ENCODE results near the gene APEX1.
"Not testable (repeated sequence)": the region's sequence is repeated elsewhere in the genome, so short reads cannot be mapped to it uniquely, and the experiment has no call there.

Gene APEX1

DNA sequence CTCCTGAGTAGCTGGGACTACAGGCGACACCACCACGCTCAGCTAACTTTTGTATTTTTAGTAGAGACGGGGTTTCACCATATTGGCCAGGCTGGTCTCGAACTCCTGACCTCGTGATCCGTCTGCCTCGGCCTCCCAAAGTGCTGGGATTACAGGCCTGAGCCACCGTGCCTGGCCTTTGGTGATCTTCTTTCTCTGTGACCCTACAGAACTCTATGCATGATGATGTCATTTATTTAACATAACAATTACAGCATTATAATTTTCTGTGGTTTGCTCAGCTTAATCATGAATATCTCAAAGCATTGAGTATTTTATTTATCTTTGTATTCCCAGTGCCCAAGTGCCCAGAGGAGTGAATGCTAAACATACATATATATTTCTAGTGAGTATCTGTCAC is 2.2 kb upstream of the APEX1 start:
- H3K4me3 Mint-ChIP-seq, H3K27me3 Mint-ChIP-seq, H3K9me3 Mint-ChIP-seq, DNase-seq: not testable (repeated sequence)
- peaks cover 21% of the 10 kb centered on the region for H3K36me3 Mint-ChIP-seq (ENCODE audit: low read depth)
- H3K27ac Mint-ChIP-seq: peak overlapping the region; percentile 73
- H3K4me1 Mint-ChIP-seq (ENCODE audit: low read depth): peaks cover 15% of the 10 kb centered on the region

DNA sequence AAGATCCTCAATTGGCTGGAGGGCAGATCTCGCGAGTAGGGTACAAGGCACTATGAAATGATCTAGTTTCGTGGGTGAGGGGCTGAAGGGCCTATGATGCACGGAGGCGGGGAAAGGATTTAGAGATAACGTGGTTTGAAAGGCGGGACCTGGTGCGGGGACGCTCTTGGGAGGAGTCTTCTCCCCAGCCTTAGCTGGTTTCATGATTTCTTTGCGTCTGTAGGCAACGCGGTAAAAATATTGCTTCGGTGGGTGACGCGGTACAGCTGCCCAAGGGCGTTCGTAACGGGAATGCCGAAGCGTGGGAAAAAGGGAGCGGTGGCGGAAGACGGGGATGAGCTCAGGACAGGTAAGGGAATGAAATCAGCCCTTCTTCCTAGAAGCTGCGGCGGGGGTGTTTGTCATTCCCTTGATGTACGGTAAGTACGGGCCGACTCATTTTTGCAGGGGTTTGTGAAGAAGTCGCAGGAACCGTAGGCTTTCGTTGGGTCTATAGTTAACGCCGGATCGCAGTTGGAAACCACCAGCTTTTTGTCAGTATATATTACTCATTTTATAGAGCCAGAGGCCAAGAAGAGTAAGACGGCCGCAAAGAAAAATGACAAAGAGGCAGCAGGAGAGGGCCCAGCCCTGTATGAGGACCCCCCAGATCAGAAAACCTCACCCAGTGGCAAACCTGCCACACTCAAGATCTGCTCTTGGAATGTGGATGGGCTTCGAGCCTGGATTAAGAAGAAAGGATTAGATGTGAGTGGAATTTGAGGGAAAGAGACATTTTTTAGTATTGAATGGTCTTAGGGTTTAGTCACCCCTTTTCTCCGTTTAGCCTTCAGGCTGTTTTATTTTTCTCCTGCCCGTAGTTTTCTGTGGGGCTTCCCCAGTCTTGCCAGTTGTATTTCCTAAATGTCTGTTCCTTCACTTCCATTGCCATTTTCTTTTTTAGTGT is 602 bp downstream of the APEX1 start:
- no peak for DNase-seq
- peaks cover 21% of the 10 kb centered on the region for H3K36me3 Mint-ChIP-seq (ENCODE audit: low read depth)
- H3K27ac Mint-ChIP-seq: no peak overlapping the region
- H3K4me1 Mint-ChIP-seq (ENCODE audit: low read depth): peaks cover 37% of the 10 kb centered on the region
- no peaks in the 10 kb centered on the region for H3K27me3 Mint-ChIP-seq
- no peak overlapping the region for H3K4me3 Mint-ChIP-seq
- H3K9me3 Mint-ChIP-seq: no peaks in the 10 kb centered on the region

DNA sequence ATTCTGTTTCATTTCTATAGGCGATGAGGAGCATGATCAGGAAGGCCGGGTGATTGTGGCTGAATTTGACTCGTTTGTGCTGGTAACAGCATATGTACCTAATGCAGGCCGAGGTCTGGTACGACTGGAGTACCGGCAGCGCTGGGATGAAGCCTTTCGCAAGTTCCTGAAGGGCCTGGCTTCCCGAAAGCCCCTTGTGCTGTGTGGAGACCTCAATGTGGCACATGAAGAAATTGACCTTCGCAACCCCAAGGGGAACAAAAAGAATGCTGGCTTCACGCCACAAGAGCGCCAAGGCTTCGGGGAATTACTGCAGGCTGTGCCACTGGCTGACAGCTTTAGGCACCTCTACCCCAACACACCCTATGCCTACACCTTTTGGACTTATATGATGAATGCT is 1.9 kb downstream of the APEX1 start:
- no peak overlapping the region for H3K27ac Mint-ChIP-seq
- H3K36me3 Mint-ChIP-seq (ENCODE audit: low read depth): peaks cover 13% of the 10 kb centered on the region
- no peak overlapping the region for H3K4me3 Mint-ChIP-seq
- peaks cover 37% of the 10 kb centered on the region for H3K4me1 Mint-ChIP-seq (ENCODE audit: low read depth)
- DNase-seq: no peak
- H3K9me3 Mint-ChIP-seq: no peaks in the 10 kb centered on the region
- H3K27me3 Mint-ChIP-seq: no peaks in the 10 kb centered on the region

DNA sequence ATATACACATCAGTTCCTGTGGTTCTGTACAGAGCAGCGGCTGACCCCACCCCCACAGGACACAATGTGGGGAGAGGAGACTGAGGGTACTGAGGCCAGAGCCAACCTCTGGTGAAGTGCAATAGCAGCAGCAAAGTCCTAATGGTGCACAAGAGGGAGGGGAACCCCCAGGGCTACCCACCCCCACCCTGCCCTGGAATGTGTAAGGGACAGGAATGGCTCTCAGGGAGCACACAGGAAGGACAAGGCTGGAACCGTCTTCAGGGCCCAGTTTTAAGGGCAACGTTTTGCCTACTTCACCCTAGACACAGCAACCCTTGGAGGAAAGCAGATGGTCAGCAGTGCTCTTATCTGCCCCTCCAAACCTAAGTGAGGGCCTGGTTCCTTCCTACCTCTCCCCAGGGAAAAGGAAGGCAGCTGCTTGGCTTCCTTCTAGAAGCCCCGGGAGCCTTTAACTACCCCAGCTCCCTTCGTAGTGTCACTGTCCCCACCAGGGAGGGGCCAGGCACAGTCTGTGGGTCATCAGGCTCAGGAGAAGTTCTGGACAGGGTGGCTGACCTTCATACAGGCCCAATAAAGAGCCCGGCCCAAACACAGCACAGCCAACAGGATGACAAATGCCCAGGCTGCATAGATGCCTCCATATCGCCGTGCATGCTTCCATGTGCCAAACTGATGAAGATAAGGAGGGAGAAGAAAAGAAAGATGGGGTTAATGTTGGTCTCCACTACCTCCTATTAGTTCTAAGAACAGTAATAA is 3.2 kb downstream of the APEX1 start:
- H3K9me3 Mint-ChIP-seq: no peaks in the 10 kb centered on the region
- H3K36me3 Mint-ChIP-seq (ENCODE audit: low read depth): peaks cover 2% of the 10 kb centered on the region
- peak overlapping the region; percentile 94 for H3K27ac Mint-ChIP-seq
- DNase-seq: no peak
- H3K27me3 Mint-ChIP-seq: no peaks in the 10 kb centered on the region
- H3K4me1 Mint-ChIP-seq (ENCODE audit: low read depth): peaks cover 33% of the 10 kb centered on the region
- H3K4me3 Mint-ChIP-seq: no peak overlapping the region

DNA sequence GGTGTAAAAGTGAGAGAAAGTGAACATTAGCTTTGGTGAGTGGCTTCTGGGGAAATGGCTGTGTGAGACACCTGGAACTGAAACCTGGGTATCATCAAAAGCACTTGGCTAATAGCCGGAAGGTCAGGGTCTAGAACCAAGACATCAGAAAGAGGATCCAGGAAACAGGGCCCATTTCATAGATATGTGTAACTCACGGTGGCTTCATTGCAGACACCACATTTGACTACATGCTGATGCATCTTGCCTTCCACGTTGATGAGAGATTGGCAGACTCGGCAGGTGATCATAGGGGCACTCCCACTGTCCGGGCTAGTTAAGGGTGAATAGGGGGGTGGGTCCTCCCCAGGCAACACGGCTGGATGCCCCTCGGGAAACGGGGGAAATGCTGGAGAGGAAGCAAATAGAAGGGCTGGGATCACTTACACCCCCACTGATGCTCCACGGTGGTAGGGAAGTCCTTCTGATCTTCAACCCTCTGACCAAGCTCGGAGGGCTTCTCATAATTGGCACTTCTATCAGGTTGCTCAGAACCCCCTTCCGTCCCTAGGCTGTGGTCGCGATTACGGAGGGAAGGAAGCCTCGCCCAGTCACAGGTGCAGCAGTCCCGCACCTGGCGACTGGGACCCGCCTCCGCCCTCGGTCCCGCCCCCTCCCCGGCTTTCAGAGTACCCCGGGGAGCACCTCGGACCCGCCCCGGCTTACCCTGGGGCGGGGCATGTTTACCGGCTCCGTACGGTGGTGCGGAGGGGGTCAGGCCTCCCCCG is 5.6 kb downstream of the APEX1 start:
- Mint-ChIP-seq H3K9me3 (no peaks in the 10 kb centered on the region), H3K4me1 (ENCODE audit: low read depth) (peaks cover 31% of the 10 kb centered on the region), H3K27me3 (no peaks in the 10 kb centered on the region), H3K27ac (peak overlapping the region; percentile 94), H3K4me3 (peak overlapping the region; percentile 93), H3K36me3 (ENCODE audit: low read depth) (peaks cover 2% of the 10 kb centered on the region)
- peak; percentile 45 for DNase-seq

DNA sequence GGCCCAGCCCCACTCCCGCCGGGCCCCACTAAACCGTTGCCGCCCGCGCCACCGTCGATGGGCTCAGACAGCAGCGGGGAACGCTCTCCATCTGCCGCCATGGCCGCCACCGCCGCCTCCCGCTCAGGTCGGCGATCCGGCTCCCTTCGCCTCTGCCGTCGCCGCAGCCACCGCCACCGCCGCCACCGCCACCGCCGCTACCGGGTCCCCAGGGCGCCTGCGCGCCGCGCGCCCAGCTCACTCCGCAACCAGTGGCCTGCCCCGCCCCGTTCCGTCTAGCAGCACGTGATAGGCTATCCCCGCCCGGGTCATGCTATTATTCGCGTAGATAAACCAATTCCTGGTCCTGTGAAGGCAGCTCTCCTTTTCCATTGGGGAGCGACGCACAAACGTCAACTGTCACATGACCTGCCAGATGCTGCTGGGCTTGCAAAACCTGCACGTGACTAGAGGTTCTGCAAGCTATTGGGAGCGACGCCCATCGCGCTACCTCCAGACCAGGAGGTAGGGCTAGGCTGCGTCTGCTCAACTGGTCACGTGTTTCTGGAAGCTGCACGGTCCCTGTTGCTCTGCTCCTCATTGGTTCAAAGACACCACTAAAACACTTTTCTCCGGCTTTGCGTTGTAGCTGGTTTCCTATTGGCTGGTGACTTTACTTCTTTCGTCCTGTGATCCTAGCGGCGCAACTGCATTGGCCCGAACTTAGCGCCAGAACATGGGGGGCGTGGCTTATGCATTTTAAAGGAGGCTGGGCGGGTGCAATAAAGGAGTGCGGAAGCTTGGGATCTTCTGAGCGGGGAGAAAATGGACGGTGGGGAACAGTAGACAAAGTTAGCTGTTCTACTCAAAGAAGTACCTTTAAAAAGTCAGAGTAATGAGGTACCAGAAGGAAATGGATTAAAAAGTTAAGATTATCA is 6.5 kb downstream of the APEX1 start, which contains the start of gene PIP4P1:
TSS of gene PIP4P1 (minus strand) at position 210 of the 917 bp plus-strand sequence. CDS start at position 101, 109 bp downstream.
- no peaks in the 10 kb centered on the region for H3K27me3 Mint-ChIP-seq
- peak within 1 kb of the TSS; percentile 94 for H3K27ac Mint-ChIP-seq
- no peaks in the 10 kb centered on the region for H3K9me3 Mint-ChIP-seq
- peak; percentile 96 for DNase-seq
- peak within 1 kb of the TSS; percentile 93 for H3K4me3 Mint-ChIP-seq
- peaks cover 31% of the 10 kb centered on the region for H3K4me1 Mint-ChIP-seq (ENCODE audit: low read depth)
- H3K36me3 Mint-ChIP-seq (ENCODE audit: low read depth): peaks cover 2% of the 10 kb centered on the region

DNA sequence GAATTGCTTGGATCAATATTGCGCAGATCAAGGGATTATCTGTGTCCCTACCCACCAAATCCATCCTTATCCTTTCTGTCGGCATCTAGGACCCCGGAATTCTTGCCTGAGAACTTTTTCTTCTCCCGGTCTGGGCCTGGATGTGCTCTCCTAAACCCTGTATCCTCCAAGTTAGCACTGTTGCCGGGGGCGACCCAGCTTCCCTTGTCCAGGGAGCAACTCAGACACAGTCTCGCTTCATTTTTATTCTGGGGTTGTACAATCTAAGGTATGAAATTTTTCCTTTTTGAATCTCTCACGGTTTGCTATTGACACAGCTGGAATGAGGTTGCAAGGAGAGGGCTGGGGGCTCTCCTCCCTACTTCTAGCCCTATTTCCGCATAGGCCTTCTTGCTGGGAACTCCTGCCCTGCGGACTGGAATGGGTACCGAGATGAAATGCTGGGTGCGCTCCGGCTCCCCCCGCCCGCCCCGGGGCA is 13.8 kb downstream of the APEX1 start:
- Mint-ChIP-seq H3K36me3 (ENCODE audit: low read depth) (peaks cover 44% of the 10 kb centered on the region), H3K27me3 (no peaks in the 10 kb centered on the region), H3K4me1 (ENCODE audit: low read depth) (peaks cover 35% of the 10 kb centered on the region), H3K9me3 (no peaks in the 10 kb centered on the region), H3K27ac (peak overlapping the region; percentile 97), H3K4me3 (peak overlapping the region; percentile 94)
- DNase-seq: no peak

DNA sequence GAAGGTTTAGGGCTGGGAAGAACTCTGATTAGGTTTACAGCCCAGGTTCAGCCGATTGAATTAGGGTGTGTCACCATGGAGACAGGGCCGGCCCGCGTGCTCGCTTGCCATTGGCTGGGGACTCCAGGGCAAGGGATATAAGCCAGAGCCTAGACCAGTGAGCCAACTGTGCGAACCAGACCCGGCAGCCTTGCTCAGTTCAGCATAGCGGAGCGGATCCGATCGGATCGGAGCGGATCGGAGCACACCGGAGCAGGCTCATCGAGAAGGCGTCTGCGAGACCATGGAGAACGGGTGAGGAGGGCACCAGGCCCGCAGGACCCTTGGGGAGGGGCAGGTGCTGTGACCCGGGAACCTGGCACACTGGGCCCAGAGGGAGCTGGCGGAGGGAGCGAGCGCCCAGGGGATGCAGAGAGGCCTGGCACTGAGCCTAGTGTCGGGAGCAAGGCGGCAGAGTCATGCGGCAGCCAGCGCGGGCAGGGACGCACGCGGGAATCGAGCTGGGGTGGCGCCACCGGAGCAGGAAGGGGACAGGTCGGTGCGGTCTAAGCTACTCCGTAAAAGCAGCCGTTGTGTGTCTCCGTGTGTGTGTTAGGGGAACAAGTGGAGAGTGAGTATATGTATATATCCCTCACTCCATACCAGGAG is 14.3 kb downstream of the APEX1 start, which contains the start of gene PNP:
TSS of gene PNP (plus strand) at position 165 of the 648 bp plus-strand sequence. CDS start at position 284, 119 bp downstream.
- no peaks in the 10 kb centered on the region for H3K9me3 Mint-ChIP-seq
- peak; percentile 90 for DNase-seq
- peaks cover 50% of the 10 kb centered on the region for H3K36me3 Mint-ChIP-seq (ENCODE audit: low read depth)
- H3K27me3 Mint-ChIP-seq: no peaks in the 10 kb centered on the region
- peak within 1 kb of the TSS; percentile 94 for H3K4me3 Mint-ChIP-seq
- H3K27ac Mint-ChIP-seq: peak within 1 kb of the TSS; percentile 97
- peaks cover 41% of the 10 kb centered on the region for H3K4me1 Mint-ChIP-seq (ENCODE audit: low read depth)

DNA sequence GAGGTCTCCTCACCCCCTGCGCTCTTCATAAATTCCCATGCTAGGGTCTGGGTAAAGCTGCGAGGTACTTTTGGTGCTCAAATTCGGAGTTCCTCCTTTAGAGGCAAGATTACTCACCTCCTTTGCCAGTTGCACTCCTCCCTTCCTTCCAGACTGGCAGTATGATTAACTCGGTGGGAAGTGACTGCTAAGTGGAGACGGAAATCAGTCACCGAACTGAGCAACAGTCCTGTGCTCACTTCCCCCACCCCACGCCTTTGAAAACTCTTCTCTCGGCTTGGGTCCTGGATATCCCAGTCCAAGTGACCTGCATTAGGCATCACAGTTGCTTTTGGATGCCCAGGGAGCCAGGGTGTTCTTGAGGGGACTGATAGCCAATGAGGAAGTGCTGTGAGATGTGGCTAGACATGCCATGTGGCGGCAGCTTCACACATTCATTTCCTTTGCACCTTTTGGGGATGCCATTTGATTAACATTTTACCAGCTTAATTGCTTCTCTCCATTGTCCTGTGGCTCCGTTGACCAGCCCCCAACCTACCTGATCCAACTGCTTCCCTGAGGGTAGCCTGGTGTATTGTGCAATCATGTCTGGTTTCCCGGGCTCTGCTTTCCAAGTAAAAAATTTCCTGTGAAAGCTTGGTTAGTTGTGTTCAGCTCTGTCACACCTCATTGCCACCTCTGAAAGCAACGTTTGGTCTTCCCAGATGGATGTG is 15.0 kb downstream of the APEX1 start:
- H3K27ac Mint-ChIP-seq: peak overlapping the region; percentile 97
- H3K4me1 Mint-ChIP-seq (ENCODE audit: low read depth): peaks cover 48% of the 10 kb centered on the region
- DNase-seq: peak; percentile 75
- no peaks in the 10 kb centered on the region for H3K9me3 Mint-ChIP-seq
- H3K27me3 Mint-ChIP-seq: no peaks in the 10 kb centered on the region
- peak overlapping the region; percentile 94 for H3K4me3 Mint-ChIP-seq
- H3K36me3 Mint-ChIP-seq (ENCODE audit: low read depth): peaks cover 56% of the 10 kb centered on the region

DNA sequence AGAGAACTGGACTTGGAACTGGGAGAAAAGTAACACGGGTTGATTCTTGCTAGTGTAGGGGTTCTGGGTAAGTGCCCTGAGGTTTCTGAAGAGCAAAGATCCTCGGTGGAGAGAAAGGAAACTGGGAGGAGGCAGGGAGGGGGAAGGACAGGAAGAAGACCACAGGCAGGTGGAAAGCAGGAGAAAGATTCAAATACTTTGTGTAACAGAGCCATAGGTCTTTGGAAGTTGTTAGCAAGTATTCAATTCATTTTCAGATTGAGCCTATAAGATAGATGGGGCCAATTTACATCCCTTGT is 15.5 kb downstream of the APEX1 start:
- peaks cover 61% of the 10 kb centered on the region for H3K36me3 Mint-ChIP-seq (ENCODE audit: low read depth)
- H3K4me1 Mint-ChIP-seq (ENCODE audit: low read depth): peaks cover 53% of the 10 kb centered on the region
- H3K27ac Mint-ChIP-seq: peak overlapping the region; percentile 97
- H3K27me3 Mint-ChIP-seq: no peaks in the 10 kb centered on the region
- no peaks in the 10 kb centered on the region for H3K9me3 Mint-ChIP-seq
- peak overlapping the region; percentile 94 for H3K4me3 Mint-ChIP-seq
- DNase-seq: no peak

DNA sequence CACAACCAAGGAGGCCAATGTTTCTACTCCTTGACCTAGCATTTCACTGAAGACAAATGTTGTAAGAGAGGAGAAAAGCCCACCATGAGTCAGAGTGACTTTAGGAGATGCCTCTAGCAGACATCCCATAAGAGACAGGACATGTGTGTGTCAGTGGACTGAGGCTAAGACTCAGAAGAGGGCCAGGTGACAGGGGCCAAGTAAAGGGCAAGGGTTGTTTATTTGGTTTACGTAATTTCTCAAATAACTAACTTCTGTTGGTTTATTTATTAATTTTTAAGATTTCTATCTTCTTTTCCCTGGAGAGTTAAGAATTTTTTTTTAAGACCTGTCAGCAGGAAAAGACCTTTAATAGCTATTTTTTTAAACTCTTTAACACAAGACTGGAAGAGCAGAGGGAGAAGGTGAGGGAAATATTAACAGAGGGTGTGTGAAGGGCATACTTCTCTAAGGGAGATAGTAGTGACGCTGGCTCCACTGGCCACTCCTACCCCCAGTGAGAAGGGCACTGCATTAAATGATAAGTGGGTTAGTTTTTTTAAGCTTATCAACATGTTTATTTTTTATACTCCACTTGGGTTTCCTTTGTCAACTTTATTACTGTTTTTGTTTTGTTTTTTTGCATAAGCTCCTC is 17.6 kb downstream of the APEX1 start:
- peaks cover 74% of the 10 kb centered on the region for H3K4me1 Mint-ChIP-seq (ENCODE audit: low read depth)
- H3K27me3 Mint-ChIP-seq: no peaks in the 10 kb centered on the region
- peaks cover 82% of the 10 kb centered on the region for H3K36me3 Mint-ChIP-seq (ENCODE audit: low read depth)
- H3K9me3 Mint-ChIP-seq: no peaks in the 10 kb centered on the region
- peak overlapping the region; percentile 94 for H3K4me3 Mint-ChIP-seq
- peak overlapping the region; percentile 87 for H3K27ac Mint-ChIP-seq
- no peak for DNase-seq

DNA sequence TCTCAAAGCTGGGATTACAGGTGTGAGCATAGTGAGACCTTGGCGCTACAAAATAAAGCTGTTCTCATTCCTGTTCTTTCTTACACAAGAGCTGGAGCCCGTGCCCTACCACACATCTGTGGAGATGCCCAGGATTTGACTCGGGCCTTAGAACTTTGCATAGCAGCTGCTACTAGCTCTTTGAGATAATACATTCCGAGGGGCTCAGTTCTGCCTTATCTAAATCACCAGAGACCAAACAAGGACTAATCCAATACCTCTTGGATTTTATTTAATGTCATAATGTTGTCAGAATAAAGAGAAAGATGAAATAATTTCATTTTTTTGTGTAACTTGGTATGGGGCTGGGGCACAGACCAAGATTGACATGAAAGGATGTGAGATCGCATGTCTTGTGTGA is 21.8 kb downstream of the APEX1 start:
- Mint-ChIP-seq H3K36me3 (ENCODE audit: low read depth) (peaks cover 85% of the 10 kb centered on the region), H3K4me3 (no peak overlapping the region), H3K9me3 (no peaks in the 10 kb centered on the region), H3K27me3 (no peaks in the 10 kb centered on the region), H3K4me1 (ENCODE audit: low read depth) (peaks cover 68% of the 10 kb centered on the region), H3K27ac (peak overlapping the region; percentile 88)
- DNase-seq: no peak
